ENCODE measurements around the gene NKAIN4.

NKAIN4 gene

DNA sequence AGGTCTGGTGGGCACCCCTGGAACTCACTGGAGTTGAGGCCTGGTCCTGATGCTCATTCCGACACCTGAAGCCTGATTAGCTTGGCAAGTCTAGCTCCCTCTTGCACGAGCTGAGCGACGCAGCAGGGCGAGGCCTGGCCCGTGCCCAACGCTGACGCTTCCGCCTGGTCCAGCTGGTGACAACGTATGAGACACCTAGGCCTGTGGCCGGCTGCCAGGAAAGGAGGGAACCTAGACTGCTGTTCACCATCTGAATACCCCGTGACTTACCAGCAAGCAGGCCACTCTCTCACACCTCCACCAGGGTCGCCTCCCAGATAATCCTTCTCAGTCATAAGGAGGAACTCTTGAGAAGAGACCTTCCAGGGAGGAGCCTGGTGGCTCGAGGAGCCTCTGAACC, 62.9 kb downstream of the NKAIN4 start:
- H3K4me3 ChIP-seq (replicated peaks in 1 of 2; ENCODE audit: low read depth in 2 of 2, low read length in 2 of 2) = no peak overlapping the region
- TF ChIP-seq, protein P1, sequence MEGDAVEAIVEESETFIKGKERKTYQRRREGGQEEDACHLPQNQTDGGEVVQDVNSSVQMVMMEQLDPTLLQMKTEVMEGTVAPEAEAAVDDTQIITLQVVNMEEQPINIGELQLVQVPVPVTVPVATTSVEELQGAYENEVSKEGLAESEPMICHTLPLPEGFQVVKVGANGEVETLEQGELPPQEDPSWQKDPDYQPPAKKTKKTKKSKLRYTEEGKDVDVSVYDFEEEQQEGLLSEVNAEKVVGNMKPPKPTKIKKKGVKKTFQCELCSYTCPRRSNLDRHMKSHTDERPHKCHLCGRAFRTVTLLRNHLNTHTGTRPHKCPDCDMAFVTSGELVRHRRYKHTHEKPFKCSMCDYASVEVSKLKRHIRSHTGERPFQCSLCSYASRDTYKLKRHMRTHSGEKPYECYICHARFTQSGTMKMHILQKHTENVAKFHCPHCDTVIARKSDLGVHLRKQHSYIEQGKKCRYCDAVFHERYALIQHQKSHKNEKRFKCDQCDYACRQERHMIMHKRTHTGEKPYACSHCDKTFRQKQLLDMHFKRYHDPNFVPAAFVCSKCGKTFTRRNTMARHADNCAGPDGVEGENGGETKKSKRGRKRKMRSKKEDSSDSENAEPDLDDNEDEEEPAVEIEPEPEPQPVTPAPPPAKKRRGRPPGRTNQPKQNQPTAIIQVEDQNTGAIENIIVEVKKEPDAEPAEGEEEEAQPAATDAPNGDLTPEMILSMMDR (IDR thresholded peaks at IDR 0.05; ENCODE audit: low read depth, low read length) = no peak
- DNase-seq (ENCODE audit: low read depth in 2 of 2) = peak in 1 of 2 donors; percentile 37

DNA sequence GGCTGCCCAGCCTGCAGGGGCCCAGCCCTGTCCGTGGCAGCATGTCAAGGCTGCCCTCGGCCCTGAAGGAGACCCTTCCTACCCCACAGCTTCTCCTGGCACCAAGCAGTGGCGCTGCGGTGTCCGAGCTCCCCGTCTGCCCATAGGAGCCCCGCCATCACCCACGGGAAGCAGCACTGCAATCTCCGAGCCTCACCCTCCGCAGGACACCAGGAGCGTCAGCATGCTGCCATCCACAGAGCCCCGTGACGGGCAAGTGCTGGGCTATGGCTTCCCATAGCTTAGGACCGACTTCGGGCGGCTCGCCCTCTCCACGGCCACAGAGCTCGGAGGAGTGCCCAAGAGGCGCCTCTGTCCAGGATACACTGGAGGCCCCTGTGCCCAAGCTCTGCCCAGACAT, 63.4 kb downstream of the NKAIN4 start:
- no peak for DNase-seq (ENCODE audit: low read depth in 2 of 2)
- no peak overlapping the region for H3K4me3 ChIP-seq (replicated peaks in 1 of 2; ENCODE audit: low read depth in 2 of 2, low read length in 2 of 2)
- TF ChIP-seq, protein P1 (IDR thresholded peaks at IDR 0.05; ENCODE audit: low read depth, low read length) = no peak

Measured in cardiac fibroblast (primary cell).